ENCODE measurements around the gene DIP2B.
A peak's percentile ranks its signal among the peaks of the same experiment; 100 is the strongest.

DNA sequence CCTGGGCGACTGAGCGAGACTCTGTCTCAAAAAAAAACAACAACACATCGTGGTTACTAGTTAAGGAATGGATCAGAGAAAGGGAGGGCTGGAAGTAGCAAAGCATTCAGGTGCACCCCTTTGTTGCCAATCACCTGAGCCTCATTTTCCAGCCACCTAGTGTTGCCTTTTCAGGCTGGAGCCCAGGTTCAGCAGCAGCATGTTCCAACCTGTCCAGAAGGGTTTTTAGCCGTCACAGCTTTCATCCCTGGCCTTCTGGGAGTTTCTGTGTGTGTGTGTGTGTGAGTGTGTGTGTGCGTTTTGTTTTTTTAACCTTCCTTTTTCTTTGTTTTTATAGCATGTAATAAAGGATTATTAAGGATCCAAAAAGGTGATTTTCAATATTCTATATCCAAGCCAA lies 138.0 kb downstream of the DIP2B start:
- TF ChIP-seq, protein P1, sequence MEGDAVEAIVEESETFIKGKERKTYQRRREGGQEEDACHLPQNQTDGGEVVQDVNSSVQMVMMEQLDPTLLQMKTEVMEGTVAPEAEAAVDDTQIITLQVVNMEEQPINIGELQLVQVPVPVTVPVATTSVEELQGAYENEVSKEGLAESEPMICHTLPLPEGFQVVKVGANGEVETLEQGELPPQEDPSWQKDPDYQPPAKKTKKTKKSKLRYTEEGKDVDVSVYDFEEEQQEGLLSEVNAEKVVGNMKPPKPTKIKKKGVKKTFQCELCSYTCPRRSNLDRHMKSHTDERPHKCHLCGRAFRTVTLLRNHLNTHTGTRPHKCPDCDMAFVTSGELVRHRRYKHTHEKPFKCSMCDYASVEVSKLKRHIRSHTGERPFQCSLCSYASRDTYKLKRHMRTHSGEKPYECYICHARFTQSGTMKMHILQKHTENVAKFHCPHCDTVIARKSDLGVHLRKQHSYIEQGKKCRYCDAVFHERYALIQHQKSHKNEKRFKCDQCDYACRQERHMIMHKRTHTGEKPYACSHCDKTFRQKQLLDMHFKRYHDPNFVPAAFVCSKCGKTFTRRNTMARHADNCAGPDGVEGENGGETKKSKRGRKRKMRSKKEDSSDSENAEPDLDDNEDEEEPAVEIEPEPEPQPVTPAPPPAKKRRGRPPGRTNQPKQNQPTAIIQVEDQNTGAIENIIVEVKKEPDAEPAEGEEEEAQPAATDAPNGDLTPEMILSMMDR (IDR thresholded peaks at IDR 0.05): peak in 4 of 6 experiments; percentile 17 to 44 (median 22)
- TF ChIP-seq POLR2A (IDR thresholded peaks at IDR 0.05): no peak
